Non-pigmented ciliary epithelial cell (primary cell): Measurements from ENCODE around the gene PSG3.
"Not testable (repeated sequence)": the region's sequence is repeated elsewhere in the genome, so short reads cannot be mapped to it uniquely, and the experiment has no call there.

Experiments used
- DNase-seq: peaks from one replicate; pipeline ENCODE4 v3.0.0-alpha.2; 2010; ENCODE audit warnings: low read depth

The PSG3 gene

DNA sequence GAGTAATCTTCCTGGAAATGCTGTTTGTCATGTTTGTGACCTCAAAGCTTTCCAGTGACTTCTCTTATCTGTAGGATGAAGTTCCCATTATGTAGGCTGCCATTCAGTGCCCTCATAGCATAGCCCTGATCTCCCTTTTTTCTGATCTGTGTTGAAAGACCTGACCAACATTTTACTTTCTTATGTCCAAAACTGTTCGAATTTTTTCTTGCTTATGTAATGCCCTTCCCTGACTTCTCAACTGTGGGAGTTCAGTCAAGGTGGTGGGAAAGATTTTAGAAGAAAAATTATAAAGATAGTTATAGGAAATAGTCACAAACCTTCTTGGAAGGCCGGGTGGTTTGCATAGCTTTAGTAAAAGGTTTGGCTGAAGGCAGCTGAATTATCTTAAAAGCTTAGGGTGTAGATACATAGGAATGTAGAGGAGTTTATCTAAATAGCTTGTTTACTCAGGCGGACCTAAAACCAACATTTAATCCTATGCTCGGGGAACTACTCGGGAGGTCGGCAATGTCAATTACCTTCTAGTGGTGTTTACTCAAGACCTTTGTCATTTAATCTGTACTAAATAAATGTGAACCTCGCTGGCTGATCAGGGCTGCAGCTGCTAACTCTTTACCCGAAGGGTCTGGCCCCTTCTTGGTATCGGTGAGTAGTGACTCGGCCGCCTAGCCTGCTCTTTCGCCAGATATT is 44.3 kb downstream of the PSG3 start:
- DNase-seq: no peak

DNA sequence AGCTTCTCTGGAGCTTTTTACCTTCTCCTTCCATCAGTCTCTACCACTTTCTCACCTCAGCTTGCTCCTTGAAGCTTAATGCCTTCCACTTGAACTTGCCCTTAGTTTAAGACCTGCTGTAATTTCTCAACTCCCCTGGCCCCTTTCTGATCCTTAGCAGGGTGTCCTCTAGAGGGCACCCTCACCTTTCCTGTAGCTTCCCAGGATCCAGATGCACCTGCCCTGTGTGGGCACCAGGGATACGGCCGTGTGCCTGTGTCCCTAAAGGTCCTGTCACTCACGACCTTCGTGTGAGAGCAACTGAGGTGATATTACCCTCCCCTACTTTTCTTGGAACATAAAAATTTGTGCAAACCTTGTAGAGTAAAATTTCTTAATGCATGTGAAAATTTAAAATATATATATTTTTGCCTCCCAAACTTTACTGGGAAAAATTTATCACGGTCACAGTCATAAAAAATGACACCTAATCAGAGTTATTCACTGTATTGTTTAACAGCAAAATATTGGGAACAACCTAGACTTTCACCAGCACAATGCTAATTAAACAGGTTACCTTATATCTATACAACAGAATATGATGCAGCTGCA is 46.4 kb downstream of the PSG3 start:
- peak; percentile 9 for DNase-seq

DNA sequence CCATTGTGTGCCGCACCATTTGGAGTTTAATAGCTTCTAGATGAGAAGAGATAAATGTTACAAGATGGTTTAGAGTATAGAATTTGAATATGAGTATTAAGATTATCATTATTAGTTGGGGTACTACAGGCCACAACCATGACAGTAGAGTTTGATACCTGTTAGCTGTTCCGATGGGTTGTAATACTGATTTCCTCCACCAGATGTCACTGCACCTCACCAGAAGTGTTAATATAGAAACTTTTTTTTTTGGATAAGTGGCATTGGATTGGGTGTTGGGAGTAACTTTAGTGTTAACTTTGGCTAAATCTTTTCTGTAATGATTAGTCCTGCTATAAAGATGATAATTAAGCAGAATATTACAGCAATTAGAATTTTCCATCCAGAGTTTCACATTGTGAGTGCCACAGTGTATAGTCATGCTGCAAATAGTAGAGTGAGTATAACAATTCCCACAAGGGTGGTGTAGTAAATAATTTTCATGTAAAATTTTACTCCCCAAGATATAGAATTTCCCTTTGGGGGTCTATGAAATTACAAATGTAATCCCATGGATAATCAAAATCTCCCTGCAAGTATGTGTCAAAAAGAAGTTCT is 56.3 kb downstream of the PSG3 start:
- DNase-seq: peak; percentile 5

DNA sequence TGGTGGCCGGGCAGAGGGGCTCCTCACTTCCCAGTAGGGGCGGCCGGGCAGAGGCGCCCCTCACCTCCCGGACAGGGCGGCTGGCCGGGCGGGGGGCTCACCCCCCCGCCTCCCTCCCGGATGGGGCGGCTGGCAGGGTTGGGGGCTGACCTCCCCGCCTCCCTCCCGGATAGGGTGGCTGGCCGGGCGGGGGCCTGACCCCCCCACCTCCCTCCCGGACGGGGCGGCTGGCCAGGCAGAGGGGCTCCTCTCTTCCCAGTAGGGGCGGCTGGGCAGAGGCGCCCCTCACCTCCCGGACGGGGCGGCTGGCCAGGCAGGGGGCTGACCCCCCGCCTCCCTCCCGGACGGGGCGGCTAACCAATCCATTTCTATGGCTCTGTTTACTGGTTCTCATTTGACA is 64.0 kb downstream of the PSG3 start:
- DNase-seq: not testable (repeated sequence)

DNA sequence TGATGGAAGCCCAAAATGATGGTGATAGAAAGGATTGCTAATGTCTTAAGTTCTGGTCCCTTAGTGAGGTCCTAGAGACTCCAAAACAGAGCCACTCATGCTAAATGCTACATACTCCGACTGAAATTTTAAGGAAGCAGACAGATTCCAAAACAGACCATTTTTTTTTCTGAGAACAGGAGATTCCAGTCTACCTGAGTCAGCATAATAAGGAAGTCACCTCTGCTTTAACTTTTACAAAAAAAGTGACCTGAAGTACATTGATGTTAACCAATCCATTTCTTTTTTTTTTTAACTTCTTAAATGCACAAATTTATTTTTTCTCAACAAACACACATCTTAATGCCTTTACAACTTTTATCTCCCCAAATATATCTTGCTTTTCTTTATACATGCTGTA is 65.7 kb downstream of the PSG3 start:
- not testable (repeated sequence) for DNase-seq
